ENCODE measurements around the gene SAMD14. TPM values are rescaled to one million over a fixed set of nuclear protein-coding genes. Genes with fewer than 3 reads are reported as not detected.

SAMD14 gene
- total RNA-seq, 1 donor from 2014 or later = 5.5 TPM

- no peak for DNase-seq (ENCODE audit: low spot score)
These were observed 3.8 kb upstream of the SAMD14 start for GRCh38 chr17:50133769-50134099.

GRCh38 chr17:50133028-50133768 lies 3.2 kb upstream of the SAMD14 start:
- no peak for DNase-seq (ENCODE audit: low spot score)

DNA sequence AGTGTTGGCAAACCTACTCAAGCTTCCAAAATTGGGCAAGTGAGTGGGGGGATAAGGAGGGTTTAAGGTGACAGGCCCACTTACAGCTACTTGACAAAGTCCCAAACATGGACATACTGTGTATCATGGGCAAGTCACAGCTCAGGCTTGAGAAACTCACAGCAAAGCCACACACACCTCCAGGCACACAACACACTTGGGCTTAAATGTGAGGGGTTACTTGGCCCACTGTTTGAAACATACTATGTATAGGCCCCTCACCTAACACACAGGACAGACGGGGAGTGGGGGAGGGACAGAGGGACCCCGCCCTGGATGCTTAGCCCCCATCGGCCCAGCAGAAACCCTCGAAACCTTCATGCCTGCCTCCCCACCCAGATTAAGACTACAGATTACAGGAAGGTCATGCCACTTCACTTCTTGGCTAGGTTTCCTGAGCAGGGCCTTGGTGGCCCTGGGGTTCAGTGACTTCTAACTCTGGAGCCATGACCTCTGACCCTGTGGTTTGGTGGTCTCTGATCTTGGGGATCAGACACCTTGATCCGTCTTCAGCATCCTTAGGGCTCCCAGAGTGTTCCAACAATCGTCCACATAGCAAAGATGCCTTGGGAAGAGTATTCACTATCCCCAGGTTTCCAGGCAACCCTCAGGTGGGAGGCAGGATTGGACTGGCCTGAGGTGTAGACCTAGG lies 2.3 kb upstream of the SAMD14 start:
- no peak for DNase-seq (ENCODE audit: low spot score)

DNA sequence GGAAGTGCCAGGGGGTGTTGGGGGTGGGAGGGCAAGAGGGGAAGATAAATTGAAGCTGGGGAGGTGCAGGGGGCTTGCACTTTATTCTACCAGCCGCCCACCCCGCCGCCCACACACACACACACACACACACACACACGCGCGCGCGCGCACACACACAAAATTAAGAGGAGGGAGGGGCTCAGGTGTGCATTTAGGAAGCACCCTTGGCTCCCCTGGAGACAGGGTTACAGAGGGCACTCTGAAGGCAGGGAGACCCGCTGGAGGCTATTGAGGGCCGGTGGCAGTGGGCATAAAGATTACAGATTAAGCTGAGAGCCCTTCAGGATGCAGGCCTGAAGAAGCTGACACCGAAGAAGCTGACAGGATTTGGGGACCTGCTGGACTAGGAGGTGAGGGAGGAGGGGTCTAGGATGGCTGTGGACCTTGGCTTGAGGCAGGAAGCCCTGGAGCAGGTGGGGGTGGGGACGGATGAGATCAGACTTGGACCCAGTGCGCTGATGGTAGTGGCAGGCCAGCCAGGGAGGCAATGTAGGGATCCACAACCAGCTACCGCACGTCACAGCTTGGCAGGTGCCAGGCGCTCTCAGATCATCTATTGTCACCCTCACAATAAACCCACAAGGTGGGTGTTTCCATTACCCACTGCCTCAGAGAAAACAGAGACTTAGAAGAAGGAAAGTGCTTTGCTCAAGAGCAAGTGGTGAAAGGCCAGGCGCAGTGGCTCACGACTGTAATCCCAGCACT lies 772 bp upstream of the SAMD14 start:
- DNase-seq (ENCODE audit: low spot score) = no peak

- DNase-seq (ENCODE audit: low spot score) = no peak
These were observed 620 bp downstream of the SAMD14 start for GRCh38 chr17:50129353-50129727.

- DNase-seq (ENCODE audit: low spot score) = peak; percentile 47
These were observed 1.3 kb downstream of the SAMD14 start for GRCh38 chr17:50128441-50129352.

DNA sequence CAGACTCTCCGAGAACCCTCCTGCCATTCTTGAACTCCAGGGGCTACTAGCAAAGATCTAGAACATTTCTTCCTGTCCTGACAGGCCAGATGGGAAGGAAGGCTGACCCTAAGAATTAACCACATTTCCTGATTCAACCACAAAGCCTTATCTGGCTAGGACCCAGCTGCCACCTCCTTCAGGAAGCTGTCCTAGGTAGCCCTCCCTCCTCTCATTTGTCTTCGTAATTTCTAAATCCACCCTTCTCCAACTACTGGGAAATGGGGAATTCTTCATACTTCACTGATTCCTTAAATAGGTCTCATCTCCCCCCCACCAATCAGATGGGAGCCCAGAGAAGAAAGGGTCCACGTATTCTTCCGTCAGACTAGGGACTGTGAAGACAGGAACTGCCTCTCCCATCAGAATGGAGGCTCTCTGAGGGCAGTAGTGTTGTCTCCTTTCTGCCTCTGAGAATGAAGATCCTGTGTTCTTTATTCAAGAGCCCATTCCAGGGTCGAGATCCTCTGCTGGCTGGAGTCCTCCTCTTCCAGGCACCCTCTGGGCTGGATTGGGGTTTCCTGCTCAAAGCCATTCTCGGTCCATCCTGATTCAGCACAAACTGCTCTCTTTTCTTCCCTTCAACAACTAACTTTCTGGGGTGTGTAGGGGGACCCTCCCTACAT lies 2.1 kb downstream of the SAMD14 start:
- no peak for DNase-seq (ENCODE audit: low spot score)

GRCh38 chr17:50125420-50125997 lies 4.5 kb downstream of the SAMD14 start:
- no peak for DNase-seq (ENCODE audit: low spot score)

- DNase-seq (ENCODE audit: low spot score) = no peak
These were observed 6.2 kb downstream of the SAMD14 start for GRCh38 chr17:50123649-50124349.

DNA sequence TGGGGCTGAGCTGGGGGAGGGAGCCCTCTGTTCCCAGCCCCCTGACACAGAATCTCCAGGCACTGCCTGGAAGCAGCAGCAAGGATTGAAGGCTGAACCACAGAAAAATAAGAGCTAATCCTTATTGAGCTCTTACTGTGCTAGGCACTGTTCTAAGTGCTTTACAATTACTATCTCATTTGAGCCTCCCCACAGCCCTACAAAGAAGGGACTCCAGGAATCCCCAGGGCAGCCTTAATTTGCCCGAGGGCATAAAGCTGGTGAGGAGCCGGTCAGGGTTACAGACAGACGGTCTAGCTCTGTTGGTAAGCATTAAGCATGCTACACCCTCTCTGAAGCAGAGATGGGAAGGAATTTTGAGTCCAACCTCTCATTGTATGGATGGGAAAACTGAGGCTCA lies 7.0 kb downstream of the SAMD14 start:
- no peak for DNase-seq (ENCODE audit: low spot score)

GRCh38 chr17:50120475-50121253 lies 9.3 kb downstream of the SAMD14 start:
- DNase-seq (ENCODE audit: low spot score) = no peak

DNA sequence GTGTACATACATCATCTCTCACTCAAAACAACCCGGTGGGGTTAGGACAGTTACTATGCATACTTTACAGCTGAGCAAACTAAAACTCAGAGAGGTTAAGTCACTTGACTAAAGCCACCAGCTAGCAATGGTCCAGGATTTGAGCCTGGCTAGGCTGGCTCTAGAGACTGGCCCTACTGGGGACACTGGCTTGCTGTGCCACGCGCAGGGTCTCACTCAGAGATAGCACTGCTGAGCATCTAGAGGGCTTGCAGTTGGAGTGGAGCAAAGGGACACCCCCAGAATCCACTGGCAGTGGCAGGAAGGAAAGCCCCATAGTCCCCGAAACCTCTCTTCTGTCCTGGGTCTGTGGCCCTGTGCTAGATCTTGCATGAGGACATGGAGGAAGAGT lies 11.1 kb downstream of the SAMD14 start:
- no peak for DNase-seq (ENCODE audit: low spot score)

DNA sequence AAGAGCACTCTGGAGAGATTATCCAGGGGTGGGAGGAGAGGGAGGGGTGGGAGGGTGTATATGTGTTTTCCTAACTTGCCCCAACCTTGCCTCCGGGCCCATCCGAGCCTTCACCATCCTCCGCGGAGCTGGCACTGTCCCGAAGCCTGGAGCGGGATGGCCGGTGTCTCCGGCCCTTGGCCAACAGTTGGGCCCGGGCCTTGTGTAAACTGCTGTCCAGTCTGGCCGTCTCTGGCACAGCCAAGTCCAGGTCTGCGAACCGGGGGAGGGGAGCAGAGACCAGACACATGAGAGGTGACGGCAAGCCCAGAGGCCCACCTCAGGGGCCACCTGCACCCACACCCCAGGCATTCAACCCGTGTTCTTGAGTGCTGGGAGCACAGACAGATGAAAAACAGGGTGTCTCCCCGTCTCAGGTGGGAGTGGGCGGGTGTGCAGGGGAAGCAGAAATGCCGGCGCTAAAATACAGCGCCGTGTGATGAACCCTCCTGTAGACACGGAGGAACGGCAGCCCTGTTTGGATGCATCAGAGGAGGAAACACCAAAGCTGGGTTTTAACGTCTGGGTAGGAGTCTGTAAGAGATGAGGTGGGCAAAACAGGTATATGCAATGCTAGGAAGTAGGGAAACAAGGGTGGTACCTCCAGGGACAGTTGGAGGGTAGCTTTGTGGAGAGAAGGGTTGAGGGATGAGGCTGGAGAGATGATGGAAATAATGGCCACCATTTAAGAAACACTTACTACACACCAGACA lies 11.7 kb downstream of the SAMD14 start:
- no peak for DNase-seq (ENCODE audit: low spot score)

DNA sequence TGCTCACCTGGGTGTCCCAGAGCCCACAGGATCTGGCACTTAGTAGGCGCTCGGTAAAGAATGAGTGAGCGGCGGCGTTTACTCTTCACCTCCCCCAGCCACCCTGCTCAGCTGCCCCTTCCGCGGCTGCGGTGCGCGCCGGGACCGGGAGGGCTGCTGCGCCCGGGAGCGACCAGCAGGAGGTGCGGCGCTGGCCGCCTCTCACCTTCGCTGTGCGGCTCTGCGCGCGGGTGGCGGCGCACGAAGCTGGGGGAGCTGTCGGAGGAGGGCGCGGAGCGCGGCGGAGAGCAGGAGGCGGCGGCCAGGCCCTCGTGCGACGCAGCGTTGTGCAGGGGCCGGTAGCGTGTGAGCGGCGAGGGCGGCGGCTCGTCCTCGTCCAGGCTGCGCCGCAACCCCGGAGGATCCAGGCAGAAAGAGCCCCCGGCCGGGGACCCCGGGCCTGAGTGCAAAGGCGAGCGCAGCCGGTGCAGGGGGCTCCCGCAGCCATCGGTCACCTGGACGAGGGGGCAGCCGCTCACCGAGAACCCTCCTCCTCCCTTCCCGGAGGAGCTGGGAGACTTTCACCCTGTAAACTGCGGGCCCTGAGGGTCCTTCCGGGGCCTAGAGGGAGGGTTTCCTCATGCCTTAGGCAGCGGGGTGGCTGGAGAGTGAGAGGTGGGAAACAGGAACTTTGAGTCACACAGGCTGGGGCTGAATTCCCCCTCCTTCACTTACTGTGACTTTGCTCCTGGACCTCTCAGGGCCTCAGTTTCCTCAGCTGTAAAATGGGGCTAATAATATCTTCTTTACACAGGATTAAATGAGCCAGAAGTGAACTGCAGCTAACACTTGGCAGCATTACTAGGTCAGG lies 12.5 kb downstream of the SAMD14 start:
- DNase-seq (ENCODE audit: low spot score) = peak; percentile 49

DNA sequence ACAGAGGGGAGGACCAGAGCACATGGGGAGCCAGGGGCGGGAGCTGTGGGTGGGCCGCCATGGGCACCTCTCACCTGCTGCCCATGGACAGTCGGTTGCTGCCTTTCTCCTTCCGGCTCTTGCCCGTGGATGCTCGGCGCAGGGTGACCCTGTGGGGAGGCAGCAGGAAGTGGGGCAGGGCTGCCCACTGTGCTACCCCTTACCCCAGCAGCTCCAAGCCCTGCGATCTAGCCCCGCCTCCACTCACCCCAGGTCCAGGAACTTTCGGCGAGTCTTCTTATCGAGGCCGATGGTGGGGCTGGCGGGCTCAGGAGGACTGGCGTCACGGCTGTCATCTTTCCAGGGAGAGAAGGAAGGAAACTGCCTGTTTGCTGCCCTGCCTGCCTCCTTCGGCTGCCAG lies 14.2 kb downstream of the SAMD14 start:
- DNase-seq (ENCODE audit: low spot score) = no peak

DNA sequence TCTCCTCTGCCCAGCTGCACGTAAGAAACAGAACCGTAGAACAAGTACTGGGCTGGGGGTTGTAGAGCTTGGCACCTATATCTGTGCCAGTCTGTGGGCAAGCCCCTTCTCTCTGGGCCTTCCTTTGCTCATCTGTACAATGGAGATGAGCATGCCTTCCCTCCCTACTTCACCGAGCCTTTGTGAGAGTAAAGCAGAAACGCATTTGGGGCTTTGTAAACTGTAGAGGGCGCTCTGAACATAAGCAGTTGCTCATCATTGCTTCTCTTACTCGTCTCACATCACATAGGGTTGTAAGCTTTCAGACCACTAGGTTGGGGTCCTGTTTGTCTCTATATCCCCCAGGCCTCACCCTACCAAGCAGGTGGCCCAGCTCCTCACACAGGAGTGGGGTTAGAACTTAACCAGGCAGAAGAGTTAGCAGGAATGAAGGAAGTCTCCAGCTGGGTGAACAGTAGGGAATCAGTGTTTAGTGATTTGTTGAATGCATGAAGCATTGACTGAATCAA lies 15.1 kb downstream of the SAMD14 start:
- DNase-seq (ENCODE audit: low spot score) = peak; percentile 57

- DNase-seq (ENCODE audit: low spot score) = no peak
These were observed 15.6 kb downstream of the SAMD14 start for GRCh38 chr17:50114401-50114800.
